Activated effector memory CD4-positive, alpha-beta T cell treated with anti-CD3 and anti-CD28 coated beads, Interleukin-2, amount 50 U/mL, for 16 hours (primary cell): Measurements from ENCODE around the gene MYH15.

Source experiments
- DNase-seq: peaks from one replicate; pipeline ENCODE4 v3.0.0-alpha.2; 2020

Gene MYH15

GRCh38 chr3:108409800-108410178, 100.6 kb downstream of the MYH15 start:
- DNase-seq = no peak

DNA sequence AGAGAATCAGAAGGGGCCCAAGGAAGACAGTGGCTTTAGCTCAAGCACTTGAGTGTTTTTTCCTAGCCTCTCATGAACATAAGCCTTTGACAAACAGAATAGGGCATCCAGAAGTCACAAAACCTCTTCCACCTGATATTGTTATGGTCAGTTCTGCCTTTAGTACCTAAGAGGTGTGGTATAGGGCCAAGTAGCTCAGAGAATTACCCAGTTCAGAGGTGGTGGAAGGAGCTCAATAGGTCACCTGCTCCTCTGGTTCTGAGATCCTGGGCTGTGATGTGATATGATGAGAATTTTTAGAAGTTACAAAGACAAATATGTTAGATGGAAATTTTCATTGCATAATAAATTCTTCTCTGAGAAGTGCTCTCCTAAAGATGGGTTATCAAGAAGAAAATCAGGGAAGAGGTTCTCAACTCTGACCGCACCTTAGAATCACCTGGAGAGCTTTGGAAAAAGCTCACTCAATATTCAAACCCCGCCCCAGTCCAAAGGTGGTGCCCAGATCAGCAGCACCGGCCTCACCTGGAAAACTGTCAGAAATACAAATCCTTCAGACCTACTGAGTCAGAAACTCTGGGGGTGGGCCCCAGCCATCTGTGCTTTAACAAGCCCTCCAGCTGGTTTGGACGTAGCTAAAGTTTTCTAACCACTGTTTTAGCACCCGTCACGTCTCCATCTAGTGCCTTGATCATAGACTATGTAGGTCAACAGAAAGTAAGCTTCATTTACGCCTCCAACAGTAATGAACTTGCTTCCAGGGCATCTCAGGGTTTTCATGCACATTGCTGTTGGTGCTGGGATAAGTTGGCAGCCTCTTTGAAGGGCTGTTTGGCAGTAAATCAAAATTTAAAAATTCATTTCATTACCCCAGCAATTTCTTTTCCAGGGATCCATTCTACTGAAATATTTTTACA, 101.3 kb downstream of the MYH15 start:
- no peak for DNase-seq

DNA sequence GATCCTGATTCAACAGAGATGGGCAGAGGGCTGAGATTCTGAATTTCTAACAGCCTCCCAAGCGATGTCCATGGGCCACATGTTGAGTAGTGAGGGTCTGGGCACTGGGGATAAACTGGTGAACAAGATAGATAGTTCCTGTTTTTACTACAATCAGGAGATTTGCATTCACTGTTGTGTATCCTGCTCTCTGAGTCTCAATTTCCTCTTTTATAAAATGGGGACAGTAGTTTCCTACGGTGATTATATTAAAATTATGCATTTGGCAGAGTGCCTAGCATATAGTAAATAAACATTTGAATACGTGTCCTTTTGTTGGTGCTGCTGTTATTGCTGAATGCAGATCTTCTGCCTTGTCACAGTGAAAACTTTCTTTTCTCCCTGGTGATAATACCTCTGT, 102.5 kb downstream of the MYH15 start:
- DNase-seq = no peak

GRCh38 chr3:108406661-108407206, 103.7 kb downstream of the MYH15 start:
- no peak for DNase-seq

DNA sequence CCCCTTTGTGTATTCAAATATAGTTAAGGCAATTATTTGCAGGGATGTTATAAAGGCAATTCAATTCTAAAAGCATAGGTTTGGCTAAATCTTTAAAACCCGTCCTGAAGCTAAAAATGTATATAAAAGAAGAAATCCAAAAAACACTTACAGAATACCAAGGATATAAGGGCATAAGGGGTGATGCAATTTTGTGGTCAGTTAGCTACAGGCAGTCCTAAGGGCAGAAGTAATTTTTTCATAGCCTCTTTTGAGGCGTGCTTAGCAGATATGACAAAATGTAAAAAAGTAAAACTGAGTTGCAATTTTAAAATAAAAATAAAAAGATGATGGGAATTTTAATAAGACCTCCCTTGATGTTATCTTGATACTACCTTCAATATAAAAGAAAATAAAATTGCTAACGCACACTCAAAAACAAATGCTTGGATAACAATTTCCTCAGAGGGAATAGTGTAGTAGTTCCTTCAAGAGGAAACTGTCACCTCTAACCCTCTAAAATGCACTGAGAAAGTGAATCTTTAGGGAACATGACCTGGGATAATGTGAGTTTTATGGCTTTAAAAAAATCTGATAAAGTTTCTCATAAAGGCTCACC, 104.2 kb downstream of the MYH15 start:
- DNase-seq = no peak

- no peak for DNase-seq
These were observed 106.0 kb downstream of the MYH15 start for GRCh38 chr3:108404368-108404767.

GRCh38 chr3:108403686-108404345, 106.6 kb downstream of the MYH15 start:
- DNase-seq = no peak

DNA sequence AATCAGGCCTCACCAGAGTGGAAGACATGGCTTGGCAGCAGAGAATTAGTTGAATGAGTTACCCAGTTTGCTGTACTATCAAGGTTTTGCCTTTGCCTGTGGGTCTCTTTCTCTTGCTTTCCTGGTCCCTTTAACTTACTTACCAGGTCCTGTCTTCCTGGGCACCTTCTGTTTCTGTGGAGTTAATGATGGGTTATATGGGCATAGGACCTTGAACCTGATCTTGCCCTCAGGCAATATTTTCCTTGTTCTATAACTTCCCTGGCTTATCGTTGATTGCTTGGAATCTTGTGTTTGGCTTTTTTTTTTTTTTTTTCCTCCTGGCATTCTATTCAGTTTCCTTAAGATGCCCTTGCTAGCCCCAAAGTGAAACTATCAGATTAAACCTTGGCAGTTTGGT, 107.2 kb downstream of the MYH15 start:
- DNase-seq = no peak

DNA sequence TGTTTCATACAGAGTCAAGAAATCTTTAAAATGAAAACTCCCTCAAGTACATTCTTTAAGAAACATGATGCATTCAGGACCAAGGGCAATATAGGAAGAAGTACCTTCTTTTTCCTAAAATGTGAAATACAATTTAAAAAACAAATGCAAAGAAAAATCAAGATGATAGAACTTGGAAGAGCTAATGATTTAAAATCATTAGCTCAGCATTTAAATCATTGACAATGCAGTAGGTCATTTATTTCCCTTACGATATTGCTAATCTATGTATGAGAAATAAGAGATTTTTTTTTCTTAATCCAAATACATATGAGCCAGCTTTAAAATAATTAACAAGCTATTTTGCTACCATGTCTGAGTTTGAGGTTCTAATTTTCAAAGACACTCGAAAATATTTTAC, 108.6 kb downstream of the MYH15 start:
- DNase-seq = no peak

- DNase-seq = no peak
These were observed 111.9 kb downstream of the MYH15 start for GRCh38 chr3:108398510-108398909.

DNA sequence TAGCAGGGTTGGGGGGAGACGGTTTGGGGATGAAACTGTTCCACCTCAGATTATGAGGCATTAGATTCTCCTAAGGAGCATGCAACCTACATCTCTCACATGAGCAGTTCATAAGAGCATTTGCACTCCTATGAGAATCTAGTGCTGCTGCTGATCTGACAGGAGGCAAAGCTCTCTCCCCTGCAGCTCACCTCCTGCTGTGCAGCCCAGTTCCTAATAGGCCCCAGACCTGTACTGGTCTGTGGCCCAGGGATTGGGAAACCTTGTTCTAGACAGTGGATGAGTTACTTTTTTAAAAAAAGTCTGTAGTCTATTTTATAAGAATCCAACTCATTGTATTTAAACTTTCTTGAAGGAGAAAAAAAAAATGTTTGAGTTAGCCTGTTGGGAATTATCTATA, 114.1 kb downstream of the MYH15 start:
- DNase-seq = no peak

DNA sequence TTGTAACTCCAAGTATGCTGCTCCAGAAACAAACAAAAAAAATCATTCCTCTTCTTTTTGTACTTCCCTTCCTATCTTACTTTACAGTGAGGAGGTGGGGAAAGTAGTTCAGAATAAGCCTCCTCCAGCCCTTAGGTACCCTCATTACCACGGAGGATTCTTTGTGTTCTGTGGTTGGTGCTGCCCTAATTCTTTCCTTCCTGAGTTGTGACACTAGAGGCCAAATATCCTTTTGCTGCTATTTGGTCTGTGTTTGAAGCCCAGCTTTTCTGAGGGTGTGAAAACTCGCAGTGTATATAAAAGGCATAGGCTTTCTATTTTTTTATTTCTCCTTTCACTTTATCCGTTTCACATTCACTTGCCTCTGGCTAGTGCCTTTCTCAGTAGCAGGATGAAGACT, 115.8 kb downstream of the MYH15 start:
- no peak for DNase-seq

DNA sequence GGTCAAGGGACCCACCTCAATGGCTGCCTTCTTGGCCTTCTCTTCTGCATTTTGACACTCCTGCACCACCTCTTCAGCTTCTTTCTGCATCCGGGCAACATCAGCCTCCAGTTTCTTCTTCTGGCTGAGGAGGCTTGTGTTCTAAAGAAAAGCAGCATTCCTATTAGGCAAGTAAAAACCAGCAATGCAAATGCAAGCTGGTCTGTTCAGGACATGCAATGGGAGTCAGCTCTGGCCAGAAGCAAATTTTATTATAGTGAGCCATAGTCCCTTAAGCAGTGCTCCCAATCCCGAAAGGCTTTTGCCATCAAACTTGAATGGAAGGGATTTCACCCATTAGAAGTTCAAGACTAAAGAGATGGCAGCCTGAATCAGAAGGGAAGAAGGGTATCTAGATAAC, 116.4 kb downstream of the MYH15 start:
- DNase-seq = no peak

DNA sequence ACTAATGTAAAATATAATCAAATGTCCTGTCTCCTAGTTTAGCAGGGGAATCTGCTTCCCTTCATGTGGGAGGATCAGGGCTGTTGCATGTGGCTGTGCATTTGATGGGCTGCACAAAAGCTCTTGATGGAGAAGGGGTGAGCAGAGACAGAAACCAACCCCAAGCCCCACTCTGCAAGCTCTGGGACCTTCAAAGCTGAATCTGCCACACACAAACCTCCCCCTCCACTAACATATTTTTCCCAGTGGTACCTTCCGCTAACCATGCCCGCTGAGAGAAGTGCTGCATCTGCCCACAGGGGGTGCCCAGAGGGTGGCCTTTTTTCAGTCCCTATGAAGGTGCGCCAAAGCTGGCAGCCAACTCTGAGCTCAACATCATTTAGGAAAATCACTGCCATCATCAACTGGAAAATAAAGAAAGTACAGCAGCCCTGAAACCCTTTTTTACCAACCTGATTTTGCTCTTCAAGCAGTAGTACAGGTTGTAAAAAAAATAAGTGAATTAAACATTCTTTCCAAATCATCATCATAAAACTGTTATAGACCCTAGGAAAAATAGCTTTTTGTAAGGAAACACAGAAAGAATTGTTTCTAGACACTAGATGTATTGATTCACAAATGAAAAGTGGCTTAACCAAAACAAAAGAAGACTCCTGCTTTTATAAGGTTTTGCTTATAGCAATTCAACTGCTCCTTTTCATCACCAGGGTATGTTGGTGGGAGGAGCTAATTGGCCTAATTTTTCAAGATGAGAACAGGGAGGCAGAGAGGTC, 117.1 kb downstream of the MYH15 start:
- no peak for DNase-seq

DNA sequence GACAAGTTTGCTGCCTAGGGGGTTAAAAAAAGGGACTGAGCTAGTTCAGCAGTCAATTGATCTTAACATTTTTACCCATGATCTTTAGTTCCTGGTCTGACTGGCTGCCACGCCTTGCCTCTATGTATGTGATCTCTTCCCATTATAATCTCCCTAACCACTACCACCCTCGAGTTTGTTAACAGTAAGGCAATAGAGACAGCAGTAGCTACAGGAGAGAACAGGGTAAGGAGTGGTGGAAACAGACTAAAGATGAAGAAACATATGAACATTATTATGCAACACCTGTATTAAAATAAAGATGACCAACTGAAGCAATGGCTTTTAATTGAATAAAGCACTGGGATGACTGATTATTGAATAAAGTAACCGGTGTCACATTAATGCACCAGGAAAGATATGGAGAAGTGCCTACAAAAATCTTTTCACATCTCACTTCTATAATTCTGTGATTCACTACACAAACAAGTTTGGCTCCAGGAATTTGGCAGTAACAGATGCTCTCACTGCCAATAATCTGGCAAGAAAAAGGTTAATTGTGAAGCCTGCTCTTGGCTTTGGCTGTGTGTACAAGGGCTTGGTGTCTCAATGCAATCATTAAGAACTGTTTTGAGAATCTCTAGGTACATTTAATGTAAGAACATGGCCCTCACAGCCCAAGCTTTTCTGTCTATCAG, 118.3 kb downstream of the MYH15 start:
- DNase-seq = no peak

- DNase-seq = no peak
These were observed 121.0 kb downstream of the MYH15 start for GRCh38 chr3:108389372-108389771.

GRCh38 chr3:108388136-108389132, 122.0 kb downstream of the MYH15 start:
- DNase-seq = no peak

- DNase-seq = no peak
These were observed 123.3 kb downstream of the MYH15 start for GRCh38 chr3:108387063-108387462.

GRCh38 chr3:108383306-108383705, 127.1 kb downstream of the MYH15 start:
- no peak for DNase-seq

- no peak for DNase-seq
These were observed 128.8 kb downstream of the MYH15 start for GRCh38 chr3:108381529-108382140.
